Measurements from ENCODE around the gene SPTBN4.
"Not testable (repeated sequence)": the region's sequence is repeated elsewhere in the genome, so short reads cannot be mapped to it uniquely, and the experiment has no call there.

Gene SPTBN4

GRCh38 chr19:40588926-40589569 lies 122.2 kb downstream of the SPTBN4 start:
- DNase-seq = no peak

DNA sequence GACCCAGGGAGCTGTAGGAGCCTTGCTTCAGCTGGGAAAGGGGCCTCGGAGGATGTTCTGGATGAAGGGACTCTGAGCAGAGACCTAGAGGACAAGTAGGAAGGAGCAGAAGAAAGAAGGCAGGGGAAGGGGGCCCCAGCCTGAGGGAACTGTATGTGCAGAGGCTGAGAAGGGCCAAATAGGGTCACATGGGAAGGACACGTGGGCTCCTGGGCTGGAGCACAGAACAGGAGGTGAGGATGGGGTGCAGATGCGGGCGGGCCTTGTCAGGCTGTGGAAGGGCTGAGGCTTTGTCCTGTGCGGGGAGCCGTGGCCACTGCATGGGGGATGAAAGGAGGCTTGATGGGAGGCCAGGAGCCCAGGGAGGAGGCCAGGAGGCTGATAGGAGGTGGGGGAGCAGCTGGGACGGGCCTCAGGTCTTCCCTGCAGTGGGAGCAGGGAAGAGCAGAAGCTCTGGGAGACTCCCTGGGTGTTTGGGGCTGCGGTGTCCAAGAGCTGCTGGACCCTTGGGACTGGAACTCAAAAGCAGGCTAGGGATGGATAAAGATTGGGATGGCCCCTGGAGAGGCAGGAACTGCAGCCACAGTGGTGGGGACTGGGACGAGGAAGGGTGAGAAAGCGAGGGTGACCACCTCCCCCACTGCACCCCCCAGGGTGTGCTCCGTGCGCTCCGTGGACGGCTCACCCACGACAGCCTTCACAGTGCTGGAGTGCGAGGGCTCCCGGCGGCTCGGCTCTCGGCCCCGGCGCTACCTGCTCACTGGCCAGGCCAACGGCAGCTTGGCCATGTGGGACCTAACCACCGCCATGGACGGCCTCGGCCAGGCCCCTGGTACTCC lies 123.0 kb downstream of the SPTBN4 start:
- no peak for DNase-seq

GRCh38 chr19:40590464-40591265 lies 123.9 kb downstream of the SPTBN4 start:
- DNase-seq = no peak

- DNase-seq = not testable (repeated sequence)
Measured at GRCh38 chr19:40591724-40592123, 124.9 kb downstream of the SPTBN4 start.

DNA sequence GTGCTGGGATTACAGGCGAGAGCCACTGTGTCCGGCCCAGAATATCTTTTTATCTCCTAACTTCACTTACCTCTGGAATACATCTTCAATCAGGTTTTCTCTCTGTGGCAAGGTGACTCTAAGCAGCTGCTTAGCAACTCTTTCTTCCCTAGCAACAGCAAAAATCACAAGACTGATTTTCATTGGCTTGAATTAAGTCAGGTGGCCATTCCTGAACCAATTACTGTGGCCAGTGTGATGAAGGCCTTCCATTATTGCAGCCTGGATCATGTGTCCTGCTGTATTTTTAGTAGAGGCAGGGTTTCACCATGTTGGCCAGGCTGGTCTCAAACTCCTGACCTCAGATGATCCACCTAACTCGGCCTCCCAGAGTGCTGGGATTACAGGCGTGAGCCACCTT lies 125.4 kb downstream of the SPTBN4 start:
- peak; percentile 61 for DNase-seq

DNA sequence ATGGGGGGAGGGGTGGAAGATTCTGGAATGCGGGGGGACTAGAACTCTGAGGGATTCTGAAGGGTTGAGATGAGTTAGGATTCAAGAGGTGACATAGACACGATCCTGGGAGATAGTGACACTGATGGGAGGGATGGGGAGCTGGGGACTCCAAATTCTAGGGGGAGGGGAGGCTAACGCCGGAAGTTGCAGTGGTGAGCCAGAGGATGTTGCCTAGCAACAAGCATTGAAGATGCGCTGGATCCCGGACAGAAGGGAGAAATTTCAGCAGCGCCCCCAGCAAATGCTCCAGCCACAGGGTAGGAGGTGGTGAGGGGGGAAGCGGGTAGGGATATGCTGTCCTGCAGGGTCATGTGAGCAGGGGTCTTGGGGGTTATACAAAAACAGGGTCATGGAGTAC lies 127.5 kb downstream of the SPTBN4 start:
- no peak for DNase-seq

GRCh38 chr19:40594657-40595091 lies 127.9 kb downstream of the SPTBN4 start:
- DNase-seq = peak; percentile 53

DNA sequence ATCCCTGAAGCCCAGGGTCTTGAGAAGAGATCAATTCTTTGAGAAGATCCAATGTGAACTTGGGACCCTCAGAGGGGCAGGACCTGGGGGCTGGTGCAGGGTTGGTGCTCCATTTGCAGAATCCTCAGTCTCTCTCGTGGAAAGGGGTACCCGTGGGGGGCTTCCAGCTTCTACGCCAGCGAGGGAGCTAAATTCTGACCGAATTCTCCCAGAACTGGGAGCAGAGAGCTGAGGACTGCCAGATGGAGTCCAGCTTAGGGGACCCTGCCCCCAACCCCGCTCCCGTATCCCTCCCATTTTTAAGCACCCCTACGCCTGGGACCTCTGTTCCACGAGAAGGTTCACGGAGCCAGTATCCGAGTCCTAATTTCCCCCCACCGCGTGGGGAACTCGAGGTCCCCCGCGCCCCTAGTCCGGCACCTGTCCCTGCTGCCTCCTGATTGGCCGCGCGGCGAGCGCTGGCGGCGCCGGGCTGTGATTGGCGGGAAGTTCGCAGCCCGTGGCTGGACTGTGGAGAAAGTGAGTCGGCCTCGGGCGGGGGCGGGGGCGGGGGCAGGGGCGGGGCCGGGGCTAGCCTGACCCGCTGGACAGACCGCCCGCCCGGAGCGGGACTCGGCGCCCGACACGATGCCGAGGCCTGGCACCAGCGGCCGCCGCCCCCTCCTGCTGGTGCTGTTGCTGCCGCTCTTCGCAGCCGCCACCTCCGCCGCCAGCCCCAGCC lies 130.0 kb downstream of the SPTBN4 start:
- peak; percentile 59 for DNase-seq

GRCh38 chr19:40597329-40597838 lies 130.6 kb downstream of the SPTBN4 start:
- DNase-seq = no peak

DNA sequence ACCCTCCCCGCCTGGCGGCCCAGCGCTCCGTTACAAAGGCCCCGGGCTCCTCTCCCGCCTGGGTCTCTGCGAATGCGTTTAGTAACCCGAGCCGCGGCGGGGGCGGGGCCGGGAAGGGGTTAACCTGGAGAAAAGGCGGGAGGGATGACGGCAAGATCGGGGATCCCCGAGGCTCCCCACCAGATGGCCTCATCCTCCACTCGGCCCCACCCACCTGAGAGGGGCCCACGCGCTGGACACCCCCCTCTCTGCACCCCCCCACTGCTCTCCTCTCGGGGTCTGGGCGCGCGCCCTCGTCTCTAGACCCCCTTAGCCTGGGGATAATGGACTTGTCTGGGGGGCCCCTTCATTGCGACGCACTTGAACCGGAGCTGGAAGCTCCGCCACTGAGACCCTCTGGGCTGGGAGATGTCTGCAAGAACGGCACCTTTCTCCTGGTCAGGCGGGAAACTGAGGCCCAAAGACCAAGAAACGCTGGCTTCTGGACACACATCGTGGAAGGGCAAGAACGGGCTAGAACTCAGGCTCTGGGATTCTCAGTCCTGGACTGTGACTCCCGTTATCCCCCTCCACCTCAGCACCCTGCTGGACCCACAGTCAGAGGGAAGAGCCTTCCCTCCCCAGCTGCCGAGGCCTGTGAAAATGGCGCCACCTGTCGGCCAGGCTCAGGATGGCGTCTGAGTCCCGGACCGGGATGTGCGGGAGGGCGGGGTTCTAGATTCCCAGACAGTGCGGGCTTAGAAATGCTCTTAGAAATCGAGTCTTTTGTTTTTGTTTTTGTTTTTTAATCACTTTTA lies 131.5 kb downstream of the SPTBN4 start:
- peak; percentile 85 for DNase-seq

DNA sequence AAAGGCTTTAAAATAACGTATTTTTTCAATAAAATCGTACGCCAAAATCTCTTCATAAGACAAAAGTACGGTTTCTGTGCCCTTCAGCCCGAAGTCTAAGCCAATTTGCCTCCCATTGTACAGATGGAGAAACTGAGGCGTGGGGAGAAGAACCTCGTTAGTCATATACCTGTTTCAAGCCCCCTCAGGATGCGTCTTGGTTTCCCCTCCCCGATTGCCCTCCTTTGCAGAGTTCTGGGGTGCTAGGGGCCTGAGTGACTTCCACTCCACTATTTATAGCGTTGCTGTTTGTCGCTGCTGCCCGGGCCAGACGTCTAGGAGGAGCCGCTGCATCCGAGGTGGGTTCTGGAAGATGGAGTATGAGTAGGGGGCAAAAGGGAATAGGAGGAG lies 132.1 kb downstream of the SPTBN4 start:
- no peak for DNase-seq

DNA sequence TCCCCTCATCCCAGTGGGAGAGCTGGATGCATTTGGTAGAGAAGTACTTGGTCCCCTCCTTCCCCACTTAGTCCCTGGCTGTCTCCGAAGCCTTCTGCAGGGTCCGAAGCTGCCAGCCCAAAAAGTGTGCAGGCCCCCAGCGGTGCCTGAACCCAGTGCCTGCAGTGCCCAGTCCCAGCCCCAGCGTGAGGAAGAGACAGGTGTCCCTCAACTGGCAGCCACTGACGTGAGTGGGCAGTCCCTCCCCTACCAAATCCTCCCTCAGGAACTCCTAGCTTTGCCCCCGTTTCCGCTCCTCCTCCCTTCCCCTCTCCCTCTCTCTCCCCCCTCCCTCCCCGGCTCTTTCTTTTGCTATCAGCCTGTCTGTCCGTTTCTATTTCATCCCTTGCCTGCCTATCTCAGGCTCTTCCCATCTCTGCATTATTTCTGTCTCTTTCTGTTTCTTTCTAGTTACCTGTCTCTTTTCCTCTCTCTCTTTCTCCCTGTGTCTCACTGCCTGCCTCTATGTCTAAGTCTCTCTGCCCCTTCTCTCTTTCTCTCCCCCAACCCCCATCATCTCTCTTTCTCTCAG lies 132.6 kb downstream of the SPTBN4 start:
- no peak for DNase-seq

DNA sequence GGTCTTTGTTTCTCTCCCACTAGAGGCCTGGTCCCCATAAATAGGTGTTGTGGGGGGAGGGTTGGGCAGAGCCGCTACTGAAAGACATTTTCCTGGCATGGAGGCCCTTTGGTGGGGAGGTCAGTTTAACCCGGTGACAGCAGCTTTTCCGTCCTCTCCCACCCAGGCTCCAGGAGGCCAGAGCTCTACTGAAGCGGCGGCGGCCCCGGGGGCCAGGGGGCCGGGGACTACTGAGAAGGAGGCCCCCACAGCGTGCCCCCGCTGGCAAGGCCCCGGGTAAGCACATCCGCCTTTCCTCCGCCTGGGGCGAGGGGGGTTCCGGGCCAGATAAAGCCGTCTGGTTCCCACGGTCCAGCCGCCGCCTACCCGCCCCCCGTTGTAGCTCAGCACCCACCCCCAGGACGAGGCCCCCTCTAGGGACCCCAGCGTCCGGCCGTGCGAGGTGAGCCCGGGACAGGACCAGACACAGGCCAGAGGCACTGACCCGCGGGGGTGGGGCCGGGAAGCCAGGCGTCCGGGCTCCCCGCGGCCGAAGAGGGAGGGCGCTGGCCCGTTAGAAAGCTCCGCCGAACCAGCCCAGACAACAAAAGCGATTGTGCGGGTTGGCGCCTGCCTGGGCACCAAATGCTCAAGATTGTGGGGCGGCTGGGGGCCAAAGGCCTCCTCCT lies 133.2 kb downstream of the SPTBN4 start:
- no peak for DNase-seq

DNA sequence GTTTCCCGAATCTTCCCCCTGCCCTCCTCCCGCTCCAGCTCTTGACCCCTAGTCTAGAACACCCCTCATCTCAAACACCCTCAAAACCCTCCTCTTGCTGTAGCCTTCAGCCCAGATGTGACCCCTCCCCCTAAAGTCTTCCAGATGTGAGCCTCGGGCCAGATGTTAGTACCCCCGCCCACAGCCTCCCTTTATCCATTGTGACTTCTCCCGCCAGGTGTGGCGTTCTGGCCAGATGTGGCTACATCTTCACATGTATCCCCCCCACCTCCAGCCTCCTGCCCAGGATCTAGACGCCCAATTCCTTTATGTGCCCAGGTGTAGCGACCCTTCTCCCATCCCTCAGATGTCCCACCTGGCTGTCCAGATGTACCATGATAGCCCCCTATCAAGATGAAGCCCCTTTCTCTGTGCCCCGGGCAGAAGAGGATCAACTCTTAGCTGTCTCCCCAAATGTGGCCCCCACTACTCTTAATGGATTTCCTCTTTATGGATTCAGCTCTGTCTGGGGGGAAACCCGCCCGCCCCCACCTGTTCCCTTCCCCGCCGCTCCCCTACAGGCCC lies 133.9 kb downstream of the SPTBN4 start:
- no peak for DNase-seq

DNA sequence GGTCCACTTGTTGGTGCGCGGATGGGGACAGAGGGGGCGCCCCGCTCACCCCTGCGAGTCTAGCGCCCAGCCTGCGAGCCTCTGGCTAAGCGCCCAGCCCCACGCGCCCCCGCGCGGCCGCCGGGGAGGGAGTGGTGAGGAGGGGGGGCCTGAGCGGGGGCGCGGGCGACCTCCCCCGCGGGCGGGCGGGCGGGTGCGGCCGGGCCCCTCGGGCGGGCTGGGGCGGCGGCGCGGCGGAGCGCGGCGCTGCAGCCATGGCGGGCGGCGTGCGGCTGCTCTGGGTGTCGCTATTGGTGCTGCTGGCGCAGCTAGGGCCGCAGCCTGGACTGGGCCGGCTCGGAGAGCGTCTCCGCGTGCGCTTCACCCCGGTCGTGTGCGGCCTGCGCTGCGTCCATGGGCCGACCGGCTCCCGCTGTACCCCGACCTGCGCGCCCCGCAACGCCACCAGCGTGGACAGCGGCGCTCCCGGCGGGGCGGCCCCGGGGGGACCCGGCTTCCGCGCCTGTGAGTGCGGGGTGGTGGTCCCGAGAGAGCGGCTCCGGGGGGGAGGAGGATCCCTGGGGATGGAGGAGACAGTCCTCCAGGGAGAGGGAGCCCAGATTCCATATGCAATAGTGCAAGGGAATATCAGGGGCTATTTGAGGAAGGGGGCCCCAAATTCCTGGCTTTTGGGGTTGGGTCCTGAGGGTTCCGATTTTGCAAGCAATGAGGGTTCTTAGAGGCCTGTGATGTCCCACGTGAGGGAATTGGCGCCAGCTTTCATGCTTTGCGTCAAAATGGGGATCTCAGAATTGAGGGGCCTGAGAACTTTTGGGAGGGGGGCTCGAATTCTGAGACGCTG lies 134.6 kb downstream of the SPTBN4 start, which contains the start of gene LTBP4:
Gene LTBP4, plus strand, starts transcription at position 236 of the 841 bp plus-strand sequence. Its CDS starts 19 bp downstream, at position 255.
- DNase-seq = peak; percentile 24

GRCh38 chr19:40603071-40603388 lies 136.2 kb downstream of the SPTBN4 start:
- no peak for DNase-seq

- peak; percentile 94 for DNase-seq
Measured at GRCh38 chr19:40603389-40604170, 136.8 kb downstream of the SPTBN4 start.

DNA sequence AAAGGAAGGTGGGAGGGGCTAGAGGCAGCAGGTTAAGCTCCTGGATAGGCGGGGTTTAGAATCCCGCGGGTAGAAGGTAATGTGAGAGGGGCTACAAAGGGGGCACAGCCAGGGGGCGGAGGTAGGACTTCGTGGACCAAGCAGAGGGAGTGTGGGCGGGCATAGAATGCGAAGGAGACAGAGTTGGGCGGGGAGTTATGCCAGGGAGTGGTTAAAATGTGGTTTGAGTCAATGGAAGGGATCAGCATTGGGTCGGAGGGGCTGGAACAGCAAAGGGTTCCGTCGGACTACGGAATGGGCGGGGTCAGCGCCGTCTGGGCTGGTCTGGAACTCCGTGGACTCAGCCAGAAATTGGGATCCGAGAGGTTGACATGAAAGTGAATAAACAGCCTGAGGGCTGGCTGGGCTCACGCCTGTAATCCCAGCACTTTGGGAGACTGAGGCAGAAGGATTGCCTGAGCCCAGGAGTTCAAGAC lies 137.4 kb downstream of the SPTBN4 start:
- DNase-seq = no peak
